ENCODE results near the gene SMAD6. TPM values are rescaled to one million over a fixed set of nuclear protein-coding genes. Genes with fewer than 3 reads are reported as not detected.

SMAD6 gene
- total and polyA plus RNA-seq, 2 experiments from 2014 or later, result 1.6 to 15.7 TPM

DNA sequence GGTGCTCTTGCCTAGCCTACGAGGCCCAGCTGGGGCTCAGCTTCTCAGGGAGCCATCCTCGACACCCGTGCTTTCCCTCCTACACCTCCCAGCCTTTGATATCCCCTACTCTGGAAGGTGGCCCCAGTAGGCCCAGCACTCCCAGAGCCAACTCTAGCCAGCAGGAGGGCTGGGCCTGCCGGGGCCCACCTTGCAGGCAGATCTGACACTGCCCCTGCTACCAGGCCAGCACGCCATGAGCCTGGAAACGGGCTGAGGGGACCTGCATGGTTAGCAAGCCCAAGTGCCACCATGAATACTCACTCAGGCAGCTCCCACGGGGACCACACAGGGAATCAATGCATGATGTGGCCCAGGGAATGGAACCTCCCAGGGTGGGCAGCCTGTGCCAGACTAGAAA, 123.7 kb downstream of the SMAD6 start (continued):
- TF ChIP-seq CTCF (conservative IDR thresholded peaks at IDR 0.05; ENCODE audit: low read depth in 2 of 2), result no peak
- no peak for TF ChIP-seq POLR2AphosphoS5 (IDR thresholded peaks at IDR 0.05; ENCODE audit: low read depth)
- TF ChIP-seq, protein P1, sequence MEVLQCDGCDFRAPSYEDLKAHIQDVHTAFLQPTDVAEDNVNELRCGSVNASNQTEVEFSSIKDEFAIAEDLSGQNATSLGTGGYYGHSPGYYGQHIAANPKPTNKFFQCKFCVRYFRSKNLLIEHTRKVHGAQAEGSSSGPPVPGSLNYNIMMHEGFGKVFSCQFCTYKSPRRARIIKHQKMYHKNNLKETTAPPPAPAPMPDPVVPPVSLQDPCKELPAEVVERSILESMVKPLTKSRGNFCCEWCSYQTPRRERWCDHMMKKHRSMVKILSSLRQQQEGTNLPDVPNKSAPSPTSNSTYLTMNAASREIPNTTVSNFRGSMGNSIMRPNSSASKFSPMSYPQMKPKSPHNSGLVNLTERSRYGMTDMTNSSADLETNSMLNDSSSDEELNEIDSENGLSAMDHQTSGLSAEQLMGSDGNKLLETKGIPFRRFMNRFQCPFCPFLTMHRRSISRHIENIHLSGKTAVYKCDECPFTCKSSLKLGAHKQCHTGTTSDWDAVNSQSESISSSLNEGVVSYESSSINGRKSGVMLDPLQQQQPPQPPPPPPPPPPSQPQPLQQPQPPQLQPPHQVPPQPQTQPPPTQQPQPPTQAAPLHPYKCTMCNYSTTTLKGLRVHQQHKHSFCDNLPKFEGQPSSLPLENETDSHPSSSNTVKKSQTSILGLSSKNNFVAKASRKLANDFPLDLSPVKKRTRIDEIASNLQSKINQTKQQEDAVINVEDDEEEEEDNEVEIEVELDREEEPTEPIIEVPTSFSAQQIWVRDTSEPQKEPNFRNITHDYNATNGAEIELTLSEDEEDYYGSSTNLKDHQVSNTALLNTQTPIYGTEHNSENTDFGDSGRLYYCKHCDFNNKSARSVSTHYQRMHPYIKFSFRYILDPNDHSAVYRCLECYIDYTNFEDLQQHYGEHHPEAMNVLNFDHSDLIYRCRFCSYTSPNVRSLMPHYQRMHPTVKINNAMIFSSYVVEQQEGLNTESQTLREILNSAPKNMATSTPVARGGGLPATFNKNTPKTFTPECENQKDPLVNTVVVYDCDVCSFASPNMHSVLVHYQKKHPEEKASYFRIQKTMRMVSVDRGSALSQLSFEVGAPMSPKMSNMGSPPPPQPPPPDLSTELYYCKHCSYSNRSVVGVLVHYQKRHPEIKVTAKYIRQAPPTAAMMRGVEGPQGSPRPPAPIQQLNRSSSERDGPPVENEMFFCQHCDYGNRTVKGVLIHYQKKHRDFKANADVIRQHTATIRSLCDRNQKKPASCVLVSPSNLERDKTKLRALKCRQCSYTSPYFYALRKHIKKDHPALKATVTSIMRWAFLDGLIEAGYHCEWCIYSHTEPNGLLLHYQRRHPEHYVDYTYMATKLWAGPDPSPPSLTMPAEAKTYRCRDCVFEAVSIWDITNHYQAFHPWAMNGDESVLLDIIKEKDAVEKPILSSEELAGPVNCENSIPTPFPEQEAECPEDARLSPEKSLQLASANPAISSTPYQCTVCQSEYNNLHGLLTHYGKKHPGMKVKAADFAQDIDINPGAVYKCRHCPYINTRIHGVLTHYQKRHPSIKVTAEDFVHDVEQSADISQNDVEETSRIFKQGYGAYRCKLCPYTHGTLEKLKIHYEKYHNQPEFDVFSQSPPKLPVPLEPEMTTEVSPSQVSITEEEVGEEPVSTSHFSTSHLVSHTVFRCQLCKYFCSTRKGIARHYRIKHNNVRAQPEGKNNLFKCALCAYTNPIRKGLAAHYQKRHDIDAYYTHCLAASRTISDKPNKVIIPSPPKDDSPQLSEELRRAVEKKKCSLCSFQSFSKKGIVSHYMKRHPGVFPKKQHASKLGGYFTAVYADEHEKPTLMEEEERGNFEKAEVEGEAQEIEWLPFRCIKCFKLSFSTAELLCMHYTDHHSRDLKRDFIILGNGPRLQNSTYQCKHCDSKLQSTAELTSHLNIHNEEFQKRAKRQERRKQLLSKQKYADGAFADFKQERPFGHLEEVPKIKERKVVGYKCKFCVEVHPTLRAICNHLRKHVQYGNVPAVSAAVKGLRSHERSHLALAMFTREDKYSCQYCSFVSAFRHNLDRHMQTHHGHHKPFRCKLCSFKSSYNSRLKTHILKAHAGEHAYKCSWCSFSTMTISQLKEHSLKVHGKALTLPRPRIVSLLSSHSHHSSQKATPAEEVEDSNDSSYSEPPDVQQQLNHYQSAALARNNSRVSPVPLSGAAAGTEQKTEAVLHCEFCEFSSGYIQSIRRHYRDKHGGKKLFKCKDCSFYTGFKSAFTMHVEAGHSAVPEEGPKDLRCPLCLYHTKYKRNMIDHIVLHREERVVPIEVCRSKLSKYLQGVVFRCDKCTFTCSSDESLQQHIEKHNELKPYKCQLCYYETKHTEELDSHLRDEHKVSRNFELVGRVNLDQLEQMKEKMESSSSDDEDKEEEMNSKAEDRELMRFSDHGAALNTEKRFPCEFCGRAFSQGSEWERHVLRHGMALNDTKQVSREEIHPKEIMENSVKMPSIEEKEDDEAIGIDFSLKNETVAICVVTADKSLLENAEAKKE (CRISPR knock-in tag; IDR thresholded peaks at IDR 0.05), result no peak
- no peak for TF ChIP-seq STAT1 (IDR thresholded peaks at IDR 0.05; ENCODE audit: unreplicated experiment)

- ATAC-seq (no peak; the same call in 2 of the 3 replicates), DNase-seq (ENCODE audit: low spot score) (no peak)
- Histone ChIP-seq H3K4me2 (peak overlapping the region; percentile 65; the same call in 1 of the 2 replicates), H3F3A (replicated peaks; ENCODE audit: low read depth) (no peaks in the 10 kb centered on the region), H3K4me1 (ENCODE audit: insufficient read depth) (peaks cover 21% of the 10 kb centered on the region), H4K20me1 (replicated peaks; ENCODE audit: insufficient read depth) (no peaks in the 10 kb centered on the region), H3K27me3 (ENCODE audit: insufficient read depth) (no peaks in the 10 kb centered on the region), H3K36me3 (ENCODE audit: insufficient read depth) (no peaks in the 10 kb centered on the region), H2AFZ (peak overlapping the region; percentile 38; the same call in 1 of the 2 replicates), H3K79me2 (replicated peaks; ENCODE audit: insufficient read depth) (no peaks in the 10 kb centered on the region), H3K4me3 (no peak overlapping the region), H3K9me2 (ENCODE audit: insufficient read depth) (no peaks in the 10 kb centered on the region; the same call in 1 of the 2 replicates), H3K27ac (ENCODE audit: low read depth) (no peak overlapping the region)
- peaks cover 24% of the 10 kb centered on the region for H3K4me1 Mint-ChIP-seq
- no peaks in the 10 kb centered on the region for H3K9me3 Mint-ChIP-seq
- 0 out of 2 replicates have a peak overlapping the region, but pooled peaks have one; percentile 32 for H3K27ac Mint-ChIP-seq
- H3K27me3 Mint-ChIP-seq (ENCODE audit: insufficient read depth, low read depth, poor library complexity), result peaks cover 13% of the 10 kb centered on the region
- no peaks in the 10 kb centered on the region for H3K36me3 Mint-ChIP-seq (ENCODE audit: low read depth)
- peak overlapping the region; percentile 32; the same call in 1 of the 3 replicates for H3K4me3 Mint-ChIP-seq
- TF ChIP-seq NANOG (IDR thresholded peaks at IDR 0.05; ENCODE audit: borderline replicate concordance) (no peak), EZH2 (IDR thresholded peaks at IDR 0.05; ENCODE audit: low read depth, unreplicated experiment) (no peak), CREB1 (CRISPR knock-in tag; IDR thresholded peaks at IDR 0.05; ENCODE audit: low read depth) (no peak)
- TF ChIP-seq, protein P1 (CRISPR knock-in tag; IDR thresholded peaks at IDR 0.05), result no peak
Observed at GRCh38 chr15:66826507-66826906, 124.5 kb downstream of the SMAD6 start.
